Activated CD4-positive, alpha-beta T cell treated with anti-CD3 and anti-CD28 coated beads, Interleukin-2, amount 50 U/mL, for 16 hours (primary cell): ENCODE measurements around the gene ZSCAN31.
"Not testable (repeated sequence)": the region's sequence is repeated elsewhere in the genome, so short reads cannot be mapped to it uniquely, and the experiment has no call there.

Experiments used
- DNase-seq: peaks from one replicate; pipeline ENCODE4 v3.0.0-alpha.2; 2020

Gene ZSCAN31

DNA sequence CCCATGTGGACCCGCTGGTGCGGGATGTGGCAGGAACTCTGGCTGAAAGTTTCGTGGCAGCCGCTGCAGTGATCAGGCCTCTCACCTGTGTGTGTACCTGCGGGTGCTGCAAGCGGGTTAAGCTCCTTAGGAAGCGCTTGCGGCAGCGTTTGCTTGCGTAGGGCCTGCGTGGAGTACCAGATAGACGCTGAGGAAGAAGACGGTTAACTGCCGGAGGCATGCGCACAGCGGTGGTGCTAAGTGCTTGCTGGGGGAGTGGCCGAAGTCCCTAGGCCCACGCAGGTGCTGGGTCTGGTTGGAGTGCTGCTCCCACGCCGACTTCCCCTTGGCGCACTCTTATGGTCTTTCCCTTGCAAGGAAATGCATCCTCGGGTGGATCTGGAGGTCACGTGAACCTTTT lies 23.0 kb downstream of the ZSCAN31 start:
- no peak for DNase-seq

DNA sequence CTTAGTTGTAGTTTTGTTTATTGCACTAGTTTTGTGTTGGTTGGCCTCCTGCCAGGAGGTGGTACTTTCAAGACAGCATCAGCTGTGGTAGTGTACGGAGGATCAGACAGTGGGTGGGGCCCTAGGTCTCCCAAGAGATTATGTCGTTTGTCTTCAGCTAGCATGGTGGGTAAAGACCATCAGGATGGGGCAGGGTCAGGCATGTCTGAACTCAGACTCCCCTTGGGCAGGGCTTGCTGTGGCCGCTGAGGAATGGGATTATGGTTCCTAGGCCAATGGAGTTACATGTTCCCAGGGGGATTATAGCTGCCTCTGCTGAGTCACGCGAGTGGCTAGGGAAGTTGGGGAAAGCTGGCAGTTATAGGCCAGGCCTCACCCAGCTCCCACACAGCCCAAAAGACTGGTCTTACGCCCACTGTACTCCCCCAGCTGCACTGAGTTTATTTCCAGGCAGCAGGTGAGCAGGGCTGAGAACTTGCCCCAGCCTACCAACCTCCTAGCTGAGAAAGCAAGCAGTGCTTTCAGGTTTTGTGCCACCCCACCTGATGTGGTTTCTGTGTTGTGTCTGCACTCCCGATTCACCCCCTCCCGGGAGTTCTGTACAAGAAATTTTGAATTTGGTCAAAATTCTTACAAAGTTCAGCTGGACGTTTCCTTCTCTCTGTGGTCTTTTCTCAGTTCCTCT lies 24.7 kb downstream of the ZSCAN31 start:
- no peak for DNase-seq

DNA sequence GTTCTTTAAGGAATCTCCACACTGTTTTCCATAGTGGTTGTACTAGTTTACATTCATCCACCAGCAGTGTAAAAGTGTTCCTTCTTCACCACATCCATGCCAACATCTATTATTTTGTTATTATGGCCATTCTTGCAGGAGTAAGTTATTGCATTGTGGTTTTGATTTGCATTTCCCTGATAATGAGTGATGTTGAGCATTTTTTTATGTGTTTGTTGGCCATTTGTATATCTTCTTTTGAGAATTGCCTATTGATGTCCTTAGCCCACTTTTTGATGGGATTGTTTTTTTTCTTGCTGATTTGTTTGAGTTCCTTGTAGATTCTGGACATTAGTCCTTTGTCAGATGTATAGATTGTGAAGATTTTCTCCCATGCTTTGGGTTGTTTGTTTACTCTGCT lies 29.6 kb downstream of the ZSCAN31 start:
- not testable (repeated sequence) for DNase-seq

DNA sequence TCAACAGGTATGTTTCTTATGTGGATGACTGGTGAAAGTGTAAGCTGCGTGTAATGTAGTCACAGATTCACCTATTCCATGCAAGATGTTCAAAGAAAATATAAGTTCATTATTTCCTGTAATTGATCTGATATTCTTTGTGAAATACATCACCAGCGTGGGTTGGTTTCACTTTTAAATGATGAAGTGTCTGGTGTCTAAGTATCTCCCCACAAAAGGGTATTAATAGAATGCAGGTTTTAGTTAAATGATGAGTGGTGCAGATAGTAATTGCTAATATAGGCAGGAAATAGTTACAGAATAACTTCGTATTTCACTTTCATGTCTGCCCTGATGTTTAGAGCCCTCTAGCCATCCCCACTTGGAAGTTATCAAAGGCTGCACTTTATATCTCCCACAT lies 32.4 kb downstream of the ZSCAN31 start:
- DNase-seq, result no peak

DNA sequence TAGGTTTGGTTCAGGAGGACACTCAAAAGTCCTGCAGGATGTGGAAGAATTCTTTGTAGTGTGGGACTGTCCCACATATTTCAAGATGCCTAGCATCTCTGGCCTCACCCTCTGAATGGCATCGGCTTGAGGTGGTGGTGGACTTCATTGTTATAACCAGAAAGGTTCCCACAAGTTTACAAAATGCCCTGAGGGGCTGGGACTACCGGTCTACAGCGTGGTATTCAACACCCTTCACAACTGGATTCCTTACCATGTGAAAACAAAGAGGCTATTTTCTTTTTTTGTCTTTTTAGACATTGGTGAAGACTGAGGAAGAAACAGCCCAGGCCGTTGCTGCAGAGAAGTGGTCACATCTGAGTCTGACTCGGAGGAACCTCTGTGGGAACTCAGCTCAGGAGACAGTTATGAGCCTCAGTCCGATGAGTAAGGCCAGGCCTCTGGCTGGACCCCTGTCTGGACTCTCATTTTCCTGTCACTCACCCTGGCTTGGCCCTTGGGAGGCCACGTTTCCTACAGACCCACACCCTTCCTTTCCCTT lies 39.4 kb downstream of the ZSCAN31 start:
- DNase-seq, result no peak

DNA sequence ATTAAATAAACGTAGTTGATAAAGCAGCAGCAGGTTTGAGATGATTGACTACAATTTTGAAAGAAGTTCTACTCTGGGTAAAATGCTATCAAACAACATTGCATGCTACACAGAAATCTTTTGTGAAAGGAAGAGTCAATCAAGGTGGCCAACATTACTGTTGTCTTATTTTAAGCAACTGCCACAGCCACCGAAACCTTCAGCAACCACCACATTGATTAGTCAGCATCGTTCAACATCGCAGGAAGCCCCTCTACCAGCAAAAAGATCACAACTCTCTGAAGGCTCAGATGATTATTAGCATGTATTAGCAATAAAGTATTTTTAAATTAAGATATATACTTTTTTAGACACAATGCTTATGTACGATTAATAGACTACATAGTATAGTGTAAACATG lies 40.6 kb downstream of the ZSCAN31 start:
- no peak for DNase-seq

DNA sequence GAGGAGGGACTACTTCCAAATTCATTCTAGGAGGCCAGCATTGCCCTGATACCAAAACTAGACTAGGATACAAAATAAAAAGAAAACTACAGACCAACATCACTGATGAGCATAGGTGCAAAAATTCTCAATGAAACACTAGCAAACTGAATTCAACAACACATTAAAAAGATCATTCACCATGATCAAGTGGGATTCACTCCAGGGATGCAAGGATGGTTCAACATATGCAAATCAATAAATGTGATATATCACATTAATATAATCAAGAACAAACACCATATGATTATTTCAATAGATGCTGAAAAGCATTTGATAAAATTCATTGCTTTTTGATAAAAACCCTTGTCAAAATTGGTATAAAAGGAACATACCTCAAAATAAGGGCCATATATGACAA lies 44.4 kb downstream of the ZSCAN31 start:
- DNase-seq, result no peak

DNA sequence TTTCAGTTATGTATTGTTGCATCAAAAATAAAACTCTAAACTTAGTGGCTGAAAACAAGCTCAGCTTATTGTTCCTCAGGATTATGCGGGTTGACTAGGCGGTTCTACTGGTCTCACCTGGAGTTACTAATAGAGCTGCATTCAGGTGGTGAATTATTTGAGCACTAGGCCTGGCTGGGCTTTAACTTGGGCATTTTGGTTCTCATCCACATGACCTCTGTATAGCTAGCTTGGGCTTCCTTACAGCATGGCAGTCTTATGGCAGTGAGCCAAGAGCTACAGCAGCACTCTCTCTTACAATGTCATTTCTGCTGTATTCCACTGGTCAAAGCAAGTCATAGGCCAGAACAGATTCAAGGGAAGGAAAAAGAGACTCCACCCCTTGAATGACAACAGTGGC lies 53.0 kb downstream of the ZSCAN31 start:
- DNase-seq, result no peak

DNA sequence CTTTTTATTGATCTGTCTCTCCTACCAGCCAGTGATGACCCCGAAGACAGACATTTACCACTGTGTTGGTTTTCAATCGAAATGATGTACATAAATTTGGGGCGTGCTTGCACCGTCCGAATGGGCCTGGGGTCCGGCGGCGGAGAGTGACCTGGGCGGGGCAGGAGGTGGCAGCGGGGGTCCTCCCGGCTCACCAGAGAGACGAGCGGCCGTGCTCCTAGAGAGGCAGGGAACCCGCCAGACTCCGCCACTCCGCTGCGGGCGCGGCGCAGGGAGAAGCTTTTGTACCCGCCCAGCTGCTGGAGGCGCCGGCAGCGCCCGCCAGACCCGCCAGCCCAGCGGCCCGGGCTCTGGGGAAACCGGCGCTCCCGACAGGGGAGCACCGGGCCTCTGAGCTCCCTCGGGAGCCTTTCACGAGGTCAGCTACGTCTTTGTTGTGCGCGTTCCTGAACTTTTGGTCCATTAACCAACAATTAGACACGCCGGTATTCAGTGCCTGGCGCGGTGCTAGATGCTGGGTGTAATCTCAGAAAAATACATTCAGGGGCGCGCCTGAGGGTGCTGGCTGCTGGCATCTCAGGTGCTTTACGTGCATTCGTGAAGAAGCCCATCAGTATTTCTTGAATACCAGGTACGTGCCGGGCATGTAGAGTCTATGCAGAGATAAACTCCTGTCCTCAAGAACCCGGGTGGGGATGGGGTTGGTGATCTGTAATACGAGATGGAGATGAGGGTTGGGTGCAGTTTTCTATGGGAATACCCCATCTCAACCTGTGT lies 54.5 kb downstream of the ZSCAN31 start, which contains the start of gene PGBD1:
TSS of gene PGBD1 (plus strand) at position 285 of the 777 bp plus-strand sequence. CDS start 2,242 bp downstream, outside the sequence.
- DNase-seq, result peak; percentile 64

DNA sequence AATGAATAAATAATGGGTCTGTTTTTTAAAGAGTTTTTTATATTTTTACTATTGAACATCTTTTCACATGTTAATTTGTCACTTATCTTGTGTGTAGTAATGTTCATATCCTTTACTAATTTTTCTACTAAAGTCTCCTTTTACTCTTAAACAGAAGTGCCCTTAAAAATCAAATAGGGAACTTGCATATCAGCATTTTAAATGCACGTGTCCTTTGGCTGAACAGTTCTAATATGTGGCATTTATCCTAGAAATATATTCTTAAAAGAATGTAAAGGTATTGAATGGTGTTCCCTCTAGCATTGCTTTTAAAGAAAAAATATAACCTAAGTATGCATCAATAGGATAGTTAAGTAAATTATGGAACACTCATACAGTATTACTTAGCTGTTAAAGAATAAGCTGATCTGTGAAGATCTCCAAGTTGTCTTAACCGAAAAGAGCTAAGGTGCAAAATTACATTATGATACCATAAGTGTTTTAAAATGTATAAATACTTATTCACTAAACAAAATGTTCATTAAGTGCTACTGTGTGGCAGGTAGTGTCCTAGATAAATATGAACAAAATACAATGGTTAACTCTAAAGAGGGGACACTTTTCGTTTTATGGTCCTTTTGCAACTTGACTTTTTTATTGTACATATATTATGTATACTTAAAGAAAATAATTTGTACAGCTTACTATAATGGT lies 55.2 kb downstream of the ZSCAN31 start:
- no peak for DNase-seq

DNA sequence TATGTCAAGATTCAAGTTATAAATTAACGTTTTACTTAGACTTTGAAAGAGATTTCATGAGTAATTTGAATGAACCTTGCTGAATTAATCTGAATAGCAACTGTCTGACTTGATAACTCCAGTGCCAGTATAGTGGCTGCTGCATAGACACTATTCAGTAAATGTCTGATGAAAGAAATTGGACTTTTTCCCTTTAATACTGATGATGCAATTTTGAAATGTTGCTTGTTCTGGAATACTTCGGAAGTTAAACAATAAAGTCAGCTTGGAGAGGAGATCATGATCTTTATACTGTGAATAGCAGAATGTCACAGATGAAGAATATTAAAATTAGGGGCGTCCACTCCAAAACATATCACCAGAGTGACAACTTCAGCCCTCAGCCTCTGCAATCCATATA lies 58.2 kb downstream of the ZSCAN31 start:
- DNase-seq, result no peak

DNA sequence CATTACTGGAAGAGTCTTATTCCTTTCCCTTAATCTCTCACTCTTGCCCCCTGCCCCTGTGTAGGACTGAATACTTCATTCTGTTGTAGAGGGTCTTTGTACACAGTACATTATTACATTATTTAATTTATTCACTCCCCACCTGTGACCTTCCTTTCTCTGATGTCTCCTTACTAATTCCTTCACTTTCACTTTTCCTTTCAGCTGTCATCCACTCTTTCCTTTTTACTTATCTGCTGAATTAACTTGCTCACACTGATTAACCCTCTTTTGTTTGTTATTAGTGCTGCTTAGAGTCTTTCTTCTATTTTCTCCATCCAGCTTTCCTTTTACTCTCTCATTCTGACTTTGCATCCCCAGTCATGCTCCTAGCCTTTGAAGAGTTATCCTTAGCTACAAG lies 61.1 kb downstream of the ZSCAN31 start:
- peak; percentile 10 for DNase-seq
